ENCODE measurements around the gene KDM6B.

Gene KDM6B

DNA sequence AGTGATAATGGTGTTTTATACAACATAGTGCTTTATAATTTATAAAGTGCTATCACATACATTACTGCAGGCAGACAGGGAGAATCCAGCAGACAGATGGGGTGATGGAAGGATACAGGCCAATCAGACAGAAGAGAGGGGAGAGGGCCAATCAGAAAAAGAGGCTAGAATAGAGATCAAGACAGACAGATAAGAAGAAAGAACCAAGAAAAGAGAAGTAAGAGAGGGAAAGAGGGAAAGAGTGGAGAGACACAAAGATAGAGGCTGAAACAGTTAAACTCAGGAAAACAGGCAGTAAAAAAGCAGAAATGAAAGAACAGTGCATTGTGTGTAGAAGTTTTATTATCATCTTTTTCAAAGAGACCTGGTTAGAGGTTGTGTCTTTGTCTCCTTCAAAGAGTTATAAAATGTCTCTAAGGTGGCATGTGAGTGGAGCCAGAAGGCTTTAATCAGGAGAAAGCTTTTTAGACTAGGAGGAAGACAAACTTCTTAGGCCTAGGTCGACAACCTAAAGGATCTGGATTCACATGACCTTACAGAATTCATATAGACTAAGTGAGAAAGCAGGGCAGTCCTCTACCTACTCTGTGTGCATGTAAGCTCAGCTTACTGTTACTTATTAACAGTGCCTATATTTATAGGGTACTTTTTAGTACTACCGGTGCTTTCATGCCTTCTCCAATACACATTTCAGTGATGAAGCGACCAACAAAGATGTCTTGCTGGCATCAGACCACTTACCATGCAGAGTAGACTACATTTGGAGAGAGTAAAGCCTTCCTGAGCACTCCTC lies 46.3 kb downstream of the KDM6B start:
- no peak for DNase-seq (ENCODE audit: low read depth in 2 of 2)

DNA sequence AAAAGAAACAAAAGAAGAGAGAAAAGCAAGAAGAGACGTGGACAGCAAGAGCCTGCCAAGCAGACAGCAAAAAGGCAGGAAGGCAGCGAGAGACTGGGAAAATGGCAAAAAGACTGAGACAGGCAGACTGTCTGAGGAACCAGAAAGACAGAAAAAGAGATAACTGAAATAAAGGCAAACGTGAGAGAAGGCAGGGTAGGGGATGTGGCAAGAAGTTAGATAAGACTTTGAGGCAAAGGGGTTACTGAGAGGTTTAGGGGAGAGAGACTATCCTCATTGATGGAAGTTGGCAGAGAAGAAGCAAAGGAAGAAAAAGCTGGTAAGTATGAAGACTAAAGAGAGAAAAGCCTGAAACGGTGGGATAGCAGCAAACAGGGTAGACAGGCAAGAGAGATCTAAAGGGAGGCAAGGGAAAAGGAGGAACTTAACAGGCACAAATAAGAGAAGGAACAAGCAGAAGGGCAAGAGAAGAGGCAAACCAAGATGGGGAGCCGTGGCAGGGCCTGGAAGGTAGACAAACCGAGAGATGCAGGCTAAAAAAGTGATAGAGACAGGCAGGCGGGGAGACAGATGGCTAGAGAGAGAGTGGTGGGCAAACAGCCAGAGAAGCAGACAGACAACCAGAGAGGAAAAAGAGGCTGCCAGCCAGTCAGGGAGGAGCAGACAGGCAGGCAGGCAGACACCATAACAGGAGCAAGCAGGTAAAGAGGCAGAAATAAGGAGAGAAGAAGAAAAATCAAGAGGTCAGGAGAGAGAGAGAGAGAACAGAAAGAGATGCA lies 47.4 kb downstream of the KDM6B start:
- no peak for DNase-seq (ENCODE audit: low read depth in 2 of 2)

DNA sequence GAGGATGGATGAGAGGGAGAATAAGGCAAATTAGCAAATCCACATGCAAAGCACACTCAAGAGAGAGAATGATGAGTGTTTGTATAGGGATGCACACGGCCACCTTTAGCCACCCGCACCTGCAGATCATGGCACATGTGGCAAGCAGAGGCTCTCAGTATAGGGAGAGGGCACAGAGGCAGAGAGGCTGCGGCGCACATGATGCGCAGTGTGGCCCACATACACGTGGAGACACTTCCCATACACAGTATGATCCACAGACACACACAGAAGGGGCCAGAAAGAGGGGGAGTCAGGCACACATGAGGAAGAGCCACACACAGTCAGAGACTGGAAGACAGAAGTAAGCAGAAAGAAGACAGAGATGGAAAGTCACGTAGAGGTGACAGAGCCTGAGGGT lies 48.1 kb downstream of the KDM6B start:
- DNase-seq (ENCODE audit: low read depth in 2 of 2): no peak

DNA sequence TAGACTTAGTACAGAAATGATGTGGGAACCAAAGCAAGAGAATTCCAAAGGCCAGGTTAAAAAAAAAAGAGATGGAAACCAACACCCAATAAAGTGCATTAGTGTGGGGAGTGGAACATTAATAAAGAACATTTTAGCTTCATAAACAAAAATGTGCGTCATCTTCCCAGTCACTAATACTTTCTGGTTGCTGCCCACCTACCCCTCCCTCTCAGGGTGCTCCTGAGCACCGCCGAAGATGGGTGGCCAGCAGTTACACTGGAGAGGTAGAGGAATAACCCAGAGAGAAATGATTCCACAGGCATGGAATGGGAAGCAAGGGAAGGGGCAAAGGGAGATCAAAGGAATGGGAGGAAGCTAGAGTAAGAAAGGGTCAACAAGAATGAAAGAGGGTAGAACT lies 48.6 kb downstream of the KDM6B start:
- DNase-seq (ENCODE audit: low read depth in 2 of 2): no peak
